Measurements from ENCODE around the gene FASN.

The FASN gene

GRCh38 chr17:82100502-82101298, 2.7 kb upstream of the FASN start:
- DNase-seq (ENCODE audit: low read depth), result no peak
- no peak for TF ChIP-seq CTCF (conservative IDR thresholded peaks at IDR 0.05; ENCODE audit: low read length)
- H3K4me3 ChIP-seq (ENCODE audit: low read length), result no peak overlapping the region

DNA sequence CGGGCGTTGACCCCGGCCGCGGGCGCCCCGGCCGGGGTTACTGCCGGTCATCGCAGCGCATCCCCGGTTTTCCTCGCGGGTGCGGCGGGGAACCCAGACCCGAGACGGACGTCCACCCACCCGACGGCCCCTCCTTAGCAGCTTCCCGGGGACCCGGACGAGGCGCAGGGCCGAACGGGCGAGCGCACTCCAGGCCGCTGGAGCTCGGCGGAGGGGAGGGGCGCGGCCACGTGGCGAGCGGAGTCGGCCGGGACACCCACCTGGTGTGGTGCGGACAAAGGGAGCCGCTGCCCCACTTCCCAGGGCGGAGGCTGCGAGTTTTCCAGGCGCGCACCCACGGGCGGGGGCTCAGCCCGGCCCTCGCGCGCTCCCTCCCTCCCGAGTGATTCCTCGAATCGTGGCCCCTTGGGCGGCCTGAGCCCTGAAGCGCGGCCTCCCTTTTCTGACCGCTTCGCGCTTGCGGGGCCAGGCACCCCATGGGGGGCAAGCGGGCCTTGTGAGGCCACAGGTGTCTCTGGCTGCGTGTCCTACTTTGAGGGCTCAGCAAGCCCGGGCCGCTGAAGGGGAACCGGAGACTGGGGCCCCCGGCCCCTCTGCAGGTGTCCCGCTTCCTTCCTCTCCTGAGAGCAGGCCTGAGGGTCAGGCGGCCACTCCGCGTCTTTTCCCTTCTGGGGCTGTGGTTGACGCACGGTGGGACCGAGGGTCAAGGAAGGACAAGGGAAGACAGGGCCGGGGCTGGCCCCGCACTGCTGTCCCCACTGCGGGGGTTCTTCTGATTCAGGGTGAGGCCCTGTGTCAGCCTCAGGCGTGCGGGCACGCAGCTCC, 1.1 kb upstream of the FASN start:
- no peak for DNase-seq (ENCODE audit: low read depth)
- TF ChIP-seq CTCF (conservative IDR thresholded peaks at IDR 0.05; ENCODE audit: low read length), result no peak
- H3K4me3 ChIP-seq (ENCODE audit: low read length), result peak overlapping the region; percentile 59

DNA sequence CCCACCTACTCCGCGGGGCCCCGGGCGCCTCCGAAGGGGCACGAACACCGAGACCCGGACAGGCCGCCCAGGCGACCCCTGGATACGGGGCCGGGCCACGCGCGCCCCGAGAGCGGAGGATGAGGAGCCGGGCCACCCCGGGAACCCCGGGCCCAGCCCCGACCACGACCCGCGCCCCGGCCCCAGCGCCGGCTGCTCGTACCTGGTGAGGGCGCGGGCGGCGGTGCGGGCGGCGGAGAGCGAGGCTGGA, 192 bp downstream of the FASN start:
- TF ChIP-seq CTCF (conservative IDR thresholded peaks at IDR 0.05; ENCODE audit: low read length), result no peak
- DNase-seq (ENCODE audit: low read depth), result no peak
- peak overlapping the region; percentile 72 for H3K4me3 ChIP-seq (ENCODE audit: low read length)

DNA sequence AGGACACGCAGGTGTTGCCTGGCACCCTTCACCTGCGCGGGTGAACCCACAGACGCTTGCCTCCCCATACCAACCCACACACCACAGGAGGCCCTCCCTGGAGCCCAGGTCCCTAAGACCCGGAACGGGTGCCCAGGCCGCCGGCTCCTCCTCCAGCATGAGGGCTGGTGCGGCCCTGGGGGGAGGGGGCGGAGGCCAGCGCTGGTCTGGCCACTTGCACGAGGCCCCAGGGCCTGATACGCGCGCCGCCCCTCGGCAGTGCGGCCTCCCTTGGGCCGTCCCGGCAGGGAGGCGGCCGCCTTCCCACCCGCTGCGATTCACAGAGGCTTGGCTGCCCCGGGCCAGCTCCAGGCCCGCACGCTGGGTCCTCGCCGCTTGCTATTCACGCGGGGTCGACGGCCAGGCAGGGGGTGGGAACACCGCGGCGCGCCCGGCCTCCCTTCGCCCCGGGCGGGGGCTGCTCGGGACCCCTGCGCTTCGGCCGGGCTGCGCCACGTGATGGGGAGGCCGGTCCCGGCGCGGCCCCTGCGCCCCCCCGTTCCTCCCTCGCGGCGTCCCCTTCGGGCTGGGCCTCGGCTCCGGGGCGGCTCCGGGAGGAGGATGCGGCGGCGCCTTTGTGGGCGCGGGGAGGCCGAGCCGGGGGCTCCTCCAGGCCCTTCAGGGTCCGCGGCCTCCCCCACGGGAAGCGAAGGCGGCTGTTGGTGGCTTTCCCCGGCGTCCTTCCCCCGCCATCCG, 685 bp downstream of the FASN start:
- peak; percentile 63 for DNase-seq (ENCODE audit: low read depth)
- peak overlapping the region; percentile 72 for H3K4me3 ChIP-seq (ENCODE audit: low read length)
- no peak for TF ChIP-seq CTCF (conservative IDR thresholded peaks at IDR 0.05; ENCODE audit: low read length)

DNA sequence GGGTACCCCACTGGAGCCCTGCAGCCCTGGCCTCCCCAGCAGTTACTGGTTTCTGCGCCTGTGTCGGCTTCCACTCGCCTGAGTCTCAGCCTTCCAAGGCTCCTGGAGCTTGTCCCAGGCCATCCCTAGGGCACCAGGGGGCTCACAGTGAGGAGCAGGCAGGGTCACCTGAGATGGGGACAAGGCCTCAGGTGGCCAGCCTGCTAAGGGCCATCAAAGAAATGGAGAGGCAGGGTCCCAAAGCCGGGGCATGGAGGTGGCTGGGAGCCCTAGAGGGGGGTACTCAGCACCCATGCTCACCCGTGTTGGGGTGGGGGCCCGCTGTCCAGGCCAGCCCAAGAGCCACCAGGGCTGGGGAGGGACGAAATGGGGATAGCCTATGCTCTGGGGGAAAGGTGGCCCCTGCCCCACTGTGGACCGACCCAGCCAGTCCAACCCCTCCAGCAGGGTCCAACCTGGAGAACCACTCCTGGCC, 1.3 kb downstream of the FASN start:
- no peak for TF ChIP-seq CTCF (conservative IDR thresholded peaks at IDR 0.05; ENCODE audit: low read length)
- H3K4me3 ChIP-seq (ENCODE audit: low read length), result peak overlapping the region; percentile 72
- DNase-seq (ENCODE audit: low read depth), result no peak

DNA sequence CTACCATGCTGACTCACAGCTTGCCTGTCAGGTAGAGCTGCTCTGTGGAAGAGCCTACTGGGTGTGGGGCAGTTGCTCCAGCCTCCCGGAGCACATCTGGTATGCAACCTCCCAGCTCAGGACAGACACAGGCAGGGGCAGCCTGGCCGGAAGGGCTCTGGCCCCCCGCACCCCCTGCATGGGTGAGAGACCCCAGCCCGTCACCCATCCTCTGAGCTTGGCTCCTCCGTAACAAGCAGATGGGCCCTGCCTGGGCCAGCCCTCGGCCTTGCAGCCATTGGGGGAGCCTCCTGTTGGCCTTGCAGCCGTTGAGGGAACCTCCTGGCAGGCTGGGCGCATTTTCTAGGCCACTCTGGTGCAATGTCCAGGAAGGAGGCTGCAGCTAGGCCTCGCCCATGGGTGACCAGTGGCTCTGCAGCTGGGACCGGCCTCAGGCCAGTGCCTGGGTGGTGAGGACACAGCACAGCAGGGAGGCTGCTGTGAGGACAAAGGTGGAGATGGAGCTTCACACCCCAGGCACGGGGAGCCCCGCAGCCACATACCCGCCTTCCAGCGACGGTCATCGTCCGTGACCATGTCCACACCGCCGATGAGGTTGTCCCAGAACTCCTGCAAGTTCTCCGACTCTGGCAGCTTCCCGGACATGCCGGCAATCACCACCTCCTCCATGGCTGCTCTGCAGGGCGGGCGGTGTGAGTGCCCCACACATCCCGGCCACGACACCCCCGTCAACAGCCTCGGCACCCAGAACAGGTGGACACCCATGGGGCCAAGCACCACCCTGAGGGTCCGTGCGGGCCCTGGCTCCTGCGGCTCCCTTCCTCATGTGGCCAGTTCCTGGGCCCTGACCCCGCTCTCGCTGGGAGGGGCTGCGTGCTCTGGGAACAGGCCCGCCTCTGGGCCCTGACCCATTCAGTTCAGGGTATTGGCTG, 2.0 kb downstream of the FASN start:
- no peak for TF ChIP-seq CTCF (conservative IDR thresholded peaks at IDR 0.05; ENCODE audit: low read length)
- H3K4me3 ChIP-seq (ENCODE audit: low read length), result peak overlapping the region; percentile 72
- DNase-seq (ENCODE audit: low read depth), result no peak
